Colon (tissue), 2 donors: ENCODE results near the gene SPINK14.

ENCODE experiments used
- FAIRE-seq: peaks from 2 replicates; lab custom pipeline; 2012; peaks lifted over from hg19 to GRCh38; lab: Jason Lieb, UNC
- donor health status: control.
- donor health status: control.

Gene SPINK14, protein sequence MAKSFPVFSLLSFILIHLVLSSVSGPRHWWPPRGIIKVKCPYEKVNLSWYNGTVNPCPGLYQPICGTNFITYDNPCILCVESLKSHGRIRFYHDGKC

GRCh38 chr5:148168246-148168645 lies at the start of gene SPINK14:
SPINK14 (plus strand) TSS chr5:148168546; CDS start chr5:148169733, 1,187 bp downstream.
- no peak for FAIRE-seq

DNA sequence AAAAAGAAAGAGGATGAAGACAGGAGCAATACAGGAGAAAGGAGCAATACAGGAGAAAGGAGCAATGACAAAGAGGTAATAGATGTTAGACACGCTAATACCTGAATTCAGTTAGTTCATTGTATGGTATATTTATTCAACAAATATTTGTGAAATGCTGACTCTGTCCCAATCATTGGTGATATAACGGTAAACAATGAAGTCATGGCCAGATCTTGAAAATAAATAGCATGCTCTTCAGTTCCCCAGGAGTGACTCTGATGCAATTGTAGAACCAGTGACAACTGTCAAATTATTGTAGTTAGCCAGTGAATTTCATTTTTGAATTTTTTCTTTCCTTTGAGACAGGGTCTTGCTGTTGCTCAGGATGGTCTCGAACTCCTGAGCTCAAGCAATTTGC lies 48.0 kb upstream of the SPINK14 start:
- FAIRE-seq = no peak

DNA sequence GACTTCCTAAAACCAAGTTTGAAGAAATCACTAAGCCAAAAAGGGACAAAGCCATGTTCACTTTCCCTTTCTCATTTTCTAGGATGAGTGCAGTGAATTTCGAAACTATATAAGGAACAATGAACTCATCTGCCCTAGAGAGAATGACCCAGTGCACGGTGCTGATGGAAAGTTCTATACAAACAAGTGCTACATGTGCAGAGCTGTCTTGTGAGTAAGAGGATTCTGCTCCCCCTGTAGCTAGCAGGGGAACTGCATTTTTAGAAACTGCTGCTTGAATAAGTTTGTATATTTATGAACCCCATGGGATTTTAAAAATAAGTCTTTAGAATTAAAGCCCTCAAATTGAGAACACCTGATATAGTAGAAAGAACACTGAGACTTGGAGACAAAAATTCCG lies 42.7 kb upstream of the SPINK14 start:
- FAIRE-seq = no peak

- no peak for FAIRE-seq
These were observed 33.0 kb upstream of the SPINK14 start for GRCh38 chr5:148135091-148136048.

GRCh38 chr5:148140846-148141245 lies 27.5 kb upstream of the SPINK14 start:
- FAIRE-seq = no peak

DNA sequence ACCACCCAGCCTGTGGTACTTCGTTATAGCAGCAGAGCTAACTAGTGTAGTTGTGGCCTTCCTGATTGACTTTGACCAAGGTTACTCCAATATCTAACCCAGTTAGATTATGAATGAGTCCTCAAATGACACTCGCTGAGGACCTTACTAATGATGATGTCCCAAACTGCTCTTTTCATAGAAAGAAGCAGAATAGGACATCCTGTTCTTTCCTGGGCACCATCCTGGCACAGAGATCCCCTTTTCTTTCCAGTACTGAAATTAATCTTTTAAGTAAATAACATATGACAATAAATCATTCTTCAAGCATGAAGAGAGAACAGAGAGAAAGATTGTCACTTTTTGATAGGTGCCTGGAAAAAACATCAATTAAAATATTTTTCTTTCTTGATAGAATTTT lies 26.7 kb upstream of the SPINK14 start:
- FAIRE-seq = no peak

DNA sequence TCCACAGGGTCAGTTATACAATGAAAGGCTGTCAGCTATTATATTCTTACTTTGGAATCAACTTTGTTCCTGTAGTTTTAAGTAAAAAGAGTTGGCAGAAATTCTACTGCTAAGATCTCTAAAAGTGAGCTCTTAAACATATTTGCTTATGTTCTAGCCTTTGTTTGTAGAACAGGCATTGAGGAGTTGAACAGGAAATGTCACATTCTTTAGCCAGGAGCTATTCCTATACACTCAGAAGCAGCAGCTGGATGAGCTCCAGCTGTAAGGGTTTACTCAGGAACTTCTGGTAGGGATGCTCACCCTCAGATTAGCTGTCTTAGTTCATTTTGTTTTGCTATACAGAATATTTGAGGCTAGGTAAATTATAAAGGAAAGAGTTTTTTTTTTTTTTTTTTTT lies 22.4 kb upstream of the SPINK14 start:
- no peak for FAIRE-seq

DNA sequence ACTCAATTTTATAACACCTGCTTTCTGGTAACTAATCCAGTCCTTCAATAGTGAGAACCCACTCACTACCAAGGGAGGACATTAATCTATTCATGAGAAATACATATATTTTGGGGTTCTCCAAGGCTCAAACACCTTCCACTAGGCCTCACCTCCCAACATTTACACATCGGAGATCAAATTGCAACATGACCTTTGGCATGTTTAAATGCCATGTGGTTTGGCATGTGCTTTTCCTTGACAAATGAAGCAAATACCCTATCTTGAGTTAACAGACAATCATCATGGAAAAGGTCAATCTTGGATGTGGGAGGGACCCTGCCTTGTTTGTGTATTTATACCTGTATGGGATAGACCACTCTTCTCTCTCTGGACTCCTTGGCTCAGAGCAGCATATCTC lies 21.9 kb upstream of the SPINK14 start:
- no peak for FAIRE-seq

DNA sequence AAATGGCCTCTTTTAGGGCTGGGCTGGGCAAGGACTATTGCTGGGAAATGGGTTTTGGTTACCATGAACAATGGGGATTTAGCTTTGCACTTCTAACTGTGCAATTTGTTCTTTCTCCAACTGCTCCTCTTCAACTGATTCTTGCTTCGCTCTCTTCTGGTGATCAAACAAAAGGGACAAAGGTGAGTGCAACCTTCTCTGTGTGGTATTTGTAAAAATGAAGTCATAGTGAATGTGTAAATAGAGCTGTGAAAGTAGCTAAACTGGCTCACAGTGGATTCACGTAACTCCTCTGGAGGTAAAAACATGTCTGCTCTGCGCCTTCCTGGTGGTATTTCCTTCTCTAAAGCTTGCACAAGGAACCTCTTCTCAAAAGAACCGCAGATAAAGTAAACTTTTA lies 20.9 kb upstream of the SPINK14 start:
- FAIRE-seq = no peak

DNA sequence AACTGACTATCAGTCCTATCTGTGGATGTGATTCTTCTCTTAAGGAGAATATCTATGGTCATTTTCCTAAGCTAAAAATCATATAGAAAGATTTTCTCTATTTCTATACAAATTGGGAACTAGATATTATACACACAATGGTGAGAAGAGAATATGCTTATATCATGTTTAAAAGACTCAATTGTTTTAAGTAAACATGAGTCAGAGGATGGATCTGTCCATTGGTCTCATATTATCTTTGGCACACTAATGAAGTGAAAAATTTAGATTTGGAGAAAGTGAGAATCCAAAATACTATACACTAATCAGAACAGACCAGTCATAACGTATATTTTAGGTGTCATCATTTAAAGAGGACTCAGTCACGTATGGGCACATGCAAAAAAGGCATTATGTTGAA lies 16.5 kb upstream of the SPINK14 start:
- FAIRE-seq = no peak

GRCh38 chr5:148152781-148153180 lies 15.6 kb upstream of the SPINK14 start:
- no peak for FAIRE-seq

- FAIRE-seq = no peak
These were observed 11.7 kb upstream of the SPINK14 start for GRCh38 chr5:148156609-148157008.

DNA sequence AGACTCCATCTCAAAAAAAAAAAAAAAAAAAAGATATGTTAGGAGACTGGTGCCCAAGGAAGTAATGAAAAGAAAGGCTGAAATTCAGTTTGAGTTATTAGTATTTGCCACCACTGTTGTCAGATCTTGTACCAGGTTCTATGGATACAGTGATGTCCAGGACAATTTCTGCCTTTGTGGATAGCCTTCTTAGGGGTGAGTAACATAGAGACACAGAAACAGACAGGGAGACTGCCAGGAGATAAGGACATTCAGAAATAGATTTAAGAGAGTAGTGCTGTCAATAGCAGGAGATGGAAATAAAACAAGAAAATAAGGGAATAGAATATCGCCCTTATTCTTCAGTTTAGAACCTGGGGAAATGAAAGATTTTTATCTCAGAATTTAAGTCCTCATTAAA lies 6.3 kb upstream of the SPINK14 start:
- no peak for FAIRE-seq

- FAIRE-seq = no peak
These were observed 5.0 kb upstream of the SPINK14 start for GRCh38 chr5:148163345-148163744.

GRCh38 chr5:148166550-148167283 lies 1.6 kb upstream of the SPINK14 start:
- FAIRE-seq = no peak

DNA sequence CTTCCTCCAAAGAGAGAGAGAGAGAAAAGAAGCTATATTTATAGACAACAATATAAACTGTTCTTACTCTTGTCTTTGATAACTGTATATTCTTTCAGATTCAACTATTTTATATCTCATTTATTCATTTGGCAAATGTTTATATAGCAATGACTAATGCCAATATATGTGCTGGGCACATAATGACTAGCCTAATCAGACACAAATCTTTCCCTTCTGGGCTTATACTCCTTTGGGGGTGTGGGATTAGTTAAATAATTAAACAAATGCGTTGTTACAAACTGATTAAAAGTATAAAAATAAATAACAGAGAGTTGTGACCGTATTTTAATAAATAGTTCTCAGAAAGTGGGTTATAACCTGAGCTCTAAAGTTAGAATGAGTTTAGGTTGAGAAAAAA lies 4.0 kb downstream of the SPINK14 start:
- no peak for FAIRE-seq

GRCh38 chr5:148176480-148176879 lies 8.1 kb downstream of the SPINK14 start:
- FAIRE-seq = no peak

DNA sequence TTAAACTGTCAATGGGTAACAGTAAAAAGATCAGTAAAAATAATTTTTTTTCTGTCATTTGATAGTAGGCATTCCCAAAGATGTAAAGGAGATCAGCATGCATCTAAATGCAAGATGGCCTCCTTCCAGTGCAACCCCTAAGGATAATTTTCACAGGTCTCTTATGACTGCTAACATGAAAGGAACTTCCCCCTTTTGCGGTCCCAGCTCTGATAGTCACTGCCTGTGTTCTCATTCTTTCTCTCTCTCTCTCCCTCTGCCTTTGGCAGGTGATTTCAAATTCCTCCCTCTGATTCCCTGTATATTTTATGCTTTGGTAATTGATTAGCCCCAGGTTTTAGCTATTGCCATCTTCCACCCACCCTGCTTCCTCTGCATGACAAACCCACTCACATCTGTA lies 8.9 kb downstream of the SPINK14 start:
- FAIRE-seq = no peak

DNA sequence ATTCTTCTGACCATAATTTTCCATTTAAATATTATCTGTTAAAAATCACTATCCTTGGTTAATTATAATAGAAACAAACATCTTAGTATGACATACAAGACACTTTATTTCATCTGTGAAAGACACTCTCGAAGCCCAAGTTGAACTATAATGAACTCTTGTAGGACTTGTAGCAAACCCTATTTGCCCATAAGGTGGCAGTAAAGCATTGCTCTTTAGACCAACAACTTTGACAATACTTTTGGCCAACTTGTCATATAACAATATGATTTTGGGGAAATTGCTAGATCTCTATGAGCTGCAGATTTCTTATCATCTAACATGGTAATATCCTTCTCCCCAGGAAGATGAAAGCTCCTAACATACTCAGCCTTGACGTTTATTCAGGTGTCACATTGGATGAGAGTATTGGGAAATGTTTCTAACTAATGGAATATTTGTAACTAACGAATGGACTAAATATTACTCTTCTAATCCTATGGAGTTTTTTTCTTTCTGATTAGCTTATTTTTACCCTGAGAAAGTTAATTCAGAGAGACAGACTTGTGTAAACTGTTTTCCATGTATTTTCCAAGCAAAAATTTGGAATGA lies 11.0 kb downstream of the SPINK14 start:
- FAIRE-seq = peak; percentile 14

GRCh38 chr5:148186248-148187003 lies 18.1 kb downstream of the SPINK14 start:
- FAIRE-seq = no peak

DNA sequence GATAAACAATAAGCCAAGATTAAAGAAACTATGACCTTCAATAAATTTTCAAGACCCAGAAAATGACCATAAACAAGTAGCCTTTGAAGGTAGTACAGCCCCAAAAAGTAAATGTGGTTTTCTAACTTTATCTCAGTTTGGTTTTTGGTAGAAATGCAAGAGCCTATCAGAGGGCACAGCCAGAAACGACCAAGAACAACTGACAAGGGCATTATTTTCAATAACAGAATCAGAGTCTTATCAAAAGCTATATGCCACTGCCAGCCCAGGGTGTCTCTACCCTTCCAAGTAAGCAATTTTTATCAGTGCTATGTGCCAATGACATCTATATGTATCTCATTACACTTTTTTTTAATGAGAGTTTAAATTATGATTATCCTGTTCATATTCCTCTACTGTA lies 22.7 kb downstream of the SPINK14 start:
- no peak for FAIRE-seq

- FAIRE-seq = no peak
These were observed 24.9 kb downstream of the SPINK14 start for GRCh38 chr5:148193202-148193601.
